Tibial artery (tissue), 4 donors: ENCODE results near the gene BTRC.

ENCODE experiments used
- DNase-seq, 2 donors: peaks; one replicate each; pipeline ENCODE4 v3.0.0-alpha.2; 2019
- H3K27ac ChIP-seq, 2 donors: fragments of 200-600 bp; sonication (generic) in 1 of 2; 1 replicate in 1 of 2; 2 replicates in 1 of 2; pipeline ENCODE4 v1.5.1; 2018 to 2019; ENCODE audit warnings: mild to moderate bottlenecking in 1 of 2
- H3K27me3 ChIP-seq, 2 donors: fragments of 200-600 bp; sonication (generic) in 1 of 2; one replicate each; pipeline versions ENCODE4 v1.5.1 to v1.6.0; 2016 to 2019
- H3K36me3 ChIP-seq, 3 donors: fragments of 200-600 bp; sonication (generic) in 2 of 3; one replicate each; pipeline ENCODE4 v1.5.1; 2016 to 2019; ENCODE audit warnings: mild to moderate bottlenecking in 2 of 3
- H3K4me1 ChIP-seq, 4 donors: fragments of 200-600 bp; sonication (generic) in 2 of 4; 1 replicate in 3 of 4; 2 replicates in 1 of 4; pipeline ENCODE4 v1.5.1; 2016 to 2019
- H3K4me3 ChIP-seq, 2 donors: fragments of 200-600 bp; sonication (generic) in 1 of 2; 1 replicate in 1 of 2; 2 replicates in 1 of 2; pipeline ENCODE4 v1.5.1; 2018 to 2019; ENCODE audit warnings: mild to moderate bottlenecking in 2 of 2
- H3K9me3 ChIP-seq, 3 donors: fragments of 200-600 bp; sonication (generic) in 1 of 3; one replicate each; pipeline ENCODE4 v1.5.1; 2016 to 2019
- CTCF ChIP-seq, 2 experiments: fragments of 200-600 bp in 1 of 2; fragments of 450-650 bp in 1 of 2; IDR thresholded peaks; one replicate each; pipeline ENCODE4 v1.5.1; 2017 to 2019; ENCODE audit warnings: antibody characterized with exemption in 2 of 2, mild to moderate bottlenecking in 1 of 2, moderate library complexity in 1 of 2
- intact Hi-C: fragments of 100-400 bp; cut with DNase I; formaldehyde crosslinking; loops from one replicate; pipeline ENCODE4 v1.15.0; 2023; ENCODE audit warnings: low total_unique reads

Gene BTRC

GRCh38 chr10:101441541-101442455 is 87.8 kb downstream of the BTRC start:
- H3K27ac ChIP-seq, result no peak overlapping the region
- no peaks in the 10 kb centered on the region for H3K27me3 ChIP-seq
- DNase-seq, result no peak
- H3K36me3 ChIP-seq, result no peaks in the 10 kb centered on the region
- intact Hi-C loops, result loop anchor here (10.0 kb wide), 1 partner anchor 137 kb away; no protein-coding TSS in a partner anchor
- peak; percentile 43 to 53 for TF ChIP-seq CTCF (IDR thresholded peaks at IDR 0.05)
- no peak overlapping the region for H3K4me3 ChIP-seq
- H3K9me3 ChIP-seq, result no peaks in the 10 kb centered on the region
- H3K4me1 ChIP-seq, result peaks cover 0 to 8% (median 0%) of the 10 kb centered on the region in 4 donors

GRCh38 chr10:101442456-101442800 is 88.5 kb downstream of the BTRC start:
- peaks cover 0 to 14% (median 0%) of the 10 kb centered on the region in 4 donors for H3K4me1 ChIP-seq
- intact Hi-C loops, result loop anchor here (10.0 kb wide), 1 partner anchor 138 kb away; no protein-coding TSS in a partner anchor
- TF ChIP-seq CTCF (IDR thresholded peaks at IDR 0.05), result no peak

GRCh38 chr10:101444058-101444898 is 90.3 kb downstream of the BTRC start:
- TF ChIP-seq CTCF (IDR thresholded peaks at IDR 0.05), result no peak
- intact Hi-C loops, result loop anchor here (10.0 kb wide), 1 partner anchor 139 kb away; no protein-coding TSS in a partner anchor
- H3K36me3 ChIP-seq, result no peaks in the 10 kb centered on the region
- peaks cover 0 to 14% (median 0%) of the 10 kb centered on the region in 4 donors for H3K4me1 ChIP-seq
- no peak overlapping the region for H3K4me3 ChIP-seq
- no peaks in the 10 kb centered on the region for H3K27me3 ChIP-seq
- DNase-seq, result no peak
- H3K27ac ChIP-seq, result no peak overlapping the region
- H3K9me3 ChIP-seq, result no peaks in the 10 kb centered on the region

More at GRCh38 chr10:101442456-101442800, 88.5 kb downstream of the BTRC start:
- no peaks in the 10 kb centered on the region for H3K27me3 ChIP-seq
- no peak for DNase-seq
- no peak overlapping the region for H3K4me3 ChIP-seq
- no peaks in the 10 kb centered on the region for H3K9me3 ChIP-seq
- H3K36me3 ChIP-seq, result no peaks in the 10 kb centered on the region
- H3K27ac ChIP-seq, result no peak overlapping the region

- Histone ChIP-seq H3K9me3 (no peaks in the 10 kb centered on the region), H3K27me3 (no peaks in the 10 kb centered on the region), H3K36me3 (no peaks in the 10 kb centered on the region), H3K4me1 (peaks cover 0 to 14% (median 0%) of the 10 kb centered on the region in 4 donors), H3K4me3 (no peak overlapping the region), H3K27ac (no peak overlapping the region)
- no peak for TF ChIP-seq CTCF (IDR thresholded peaks at IDR 0.05)
- DNase-seq, result no peak
- intact Hi-C loops, result loop anchor here (10.0 kb wide), 1 partner anchor 141 kb away; no protein-coding TSS in a partner anchor
These were observed 92.1 kb downstream of the BTRC start for GRCh38 chr10:101446071-101446470.

GRCh38 chr10:101446947-101447346 is 93.0 kb downstream of the BTRC start:
- peaks cover 0 to 14% (median 0%) of the 10 kb centered on the region in 4 donors for H3K4me1 ChIP-seq
- no peak for DNase-seq
- intact Hi-C loops, result loop anchor here (10.0 kb wide), 1 partner anchor 142 kb away; no protein-coding TSS in a partner anchor

More at GRCh38 chr10:101446947-101447346, 93.0 kb downstream of the BTRC start:
- no peaks in the 10 kb centered on the region for H3K27me3 ChIP-seq
- no peak overlapping the region for H3K4me3 ChIP-seq
- TF ChIP-seq CTCF (IDR thresholded peaks at IDR 0.05), result no peak
- H3K27ac ChIP-seq, result no peak overlapping the region
- no peaks in the 10 kb centered on the region for H3K36me3 ChIP-seq
- H3K9me3 ChIP-seq, result no peaks in the 10 kb centered on the region
